ENCODE results near the gene GJA4. TPM values are rescaled to one million over a fixed set of nuclear protein-coding genes. Genes with fewer than 3 reads are reported as not detected.

GJA4 gene
- total RNA-seq, 1 donor from 2014 or later: 21.4 TPM

DNA sequence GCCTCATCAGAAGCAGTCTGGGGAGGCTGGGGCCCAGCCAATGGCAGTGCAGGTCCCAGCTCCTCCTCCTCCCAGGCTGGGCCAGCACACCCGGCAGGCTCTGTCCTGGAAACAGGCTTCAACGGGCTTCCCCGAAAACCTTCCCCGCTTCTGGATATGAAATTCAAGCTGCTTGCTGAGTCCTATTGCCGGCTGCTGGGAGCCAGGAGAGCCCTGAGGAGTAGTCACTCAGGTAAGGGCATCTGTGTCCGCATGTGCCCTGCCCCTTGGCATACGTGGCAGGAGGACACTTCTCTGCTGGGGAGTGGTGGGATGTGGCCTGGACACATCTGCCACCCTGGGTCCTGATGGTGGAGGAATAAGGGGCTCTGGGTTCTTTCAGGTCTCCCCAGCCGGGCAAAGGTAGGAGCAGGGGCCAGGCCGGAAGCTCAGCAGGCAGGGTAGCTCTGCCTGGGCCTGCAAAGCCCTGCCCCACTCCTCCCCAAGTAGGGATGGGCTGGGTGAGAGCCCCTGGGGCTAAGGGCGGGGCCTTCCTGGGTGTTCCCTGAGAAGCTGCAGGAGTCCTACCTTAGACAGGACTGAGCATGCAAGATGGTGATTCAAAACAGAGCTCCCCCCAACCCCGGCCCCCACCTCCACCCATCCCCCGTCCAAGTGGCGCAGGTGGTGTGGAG lies 37.7 kb upstream of the GJA4 start, which contains the start of gene GJB5:
Gene GJB5 (plus strand): TSS at position 84 of the 674 bp plus-strand sequence. CDS start 2,284 bp downstream, outside the sequence.
- Histone ChIP-seq H3K27ac (ENCODE audit: low read depth, low read length) (no peak within 1 kb of the TSS), H3K4me1 (ENCODE audit: control insufficient read depth in 3 of 3, insufficient read depth in 3 of 3, low read length in 3 of 3) (no peaks in the 10 kb centered on the region), H3K4me3 (ENCODE audit: low read length in 3 of 3) (no peak within 1 kb of the TSS), H3K36me3 (ENCODE audit: control insufficient read depth in 3 of 3, insufficient read depth in 3 of 3, low read length in 3 of 3) (no peaks in the 10 kb centered on the region), H3K27me3 (ENCODE audit: control insufficient read depth in 3 of 3, insufficient read depth in 3 of 3, low read length in 3 of 3) (peaks cover 0 to 10% (median 3%) of the 10 kb centered on the region in 3 donors), H3K9ac (ENCODE audit: low read depth in 1 of 3, low read length in 3 of 3) (no peak within 1 kb of the TSS), H3K9me3 (ENCODE audit: control insufficient read depth in 3 of 3, low read length in 3 of 3) (no peaks in the 10 kb centered on the region)

DNA sequence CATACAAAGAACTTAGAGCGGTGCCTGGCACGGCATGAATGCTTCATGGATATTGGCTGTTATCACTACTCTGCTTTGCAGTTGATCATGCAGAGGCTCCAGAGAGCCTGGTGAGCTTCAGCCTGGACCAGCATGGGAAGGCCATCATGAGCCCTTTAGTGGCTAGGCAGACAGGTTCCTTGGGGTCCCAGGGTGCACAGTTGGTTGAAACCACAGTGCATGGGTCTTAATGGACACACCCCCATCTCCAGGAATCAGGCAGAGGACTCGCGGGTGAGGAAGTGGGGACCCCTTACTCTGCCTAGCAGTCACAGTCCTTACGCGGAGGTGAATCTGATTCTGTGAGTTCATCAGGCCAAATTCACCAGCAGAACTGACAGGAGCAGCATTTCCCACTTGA lies 36.8 kb upstream of the GJA4 start:
- H3K9me3 ChIP-seq (ENCODE audit: control insufficient read depth in 3 of 3, low read length in 3 of 3): no peaks in the 10 kb centered on the region
- peaks cover 0 to 10% (median 3%) of the 10 kb centered on the region in 3 donors for H3K27me3 ChIP-seq (ENCODE audit: control insufficient read depth in 3 of 3, insufficient read depth in 3 of 3, low read length in 3 of 3)
- no peak overlapping the region for H3K9ac ChIP-seq (ENCODE audit: low read depth in 1 of 3, low read length in 3 of 3)
- no peaks in the 10 kb centered on the region for H3K4me1 ChIP-seq (ENCODE audit: control insufficient read depth in 3 of 3, insufficient read depth in 3 of 3, low read length in 3 of 3)
- H3K36me3 ChIP-seq (ENCODE audit: control insufficient read depth in 3 of 3, insufficient read depth in 3 of 3, low read length in 3 of 3): no peaks in the 10 kb centered on the region
- no peak overlapping the region for H3K4me3 ChIP-seq (ENCODE audit: low read length in 3 of 3)
- H3K27ac ChIP-seq (ENCODE audit: low read depth, low read length): no peak overlapping the region

DNA sequence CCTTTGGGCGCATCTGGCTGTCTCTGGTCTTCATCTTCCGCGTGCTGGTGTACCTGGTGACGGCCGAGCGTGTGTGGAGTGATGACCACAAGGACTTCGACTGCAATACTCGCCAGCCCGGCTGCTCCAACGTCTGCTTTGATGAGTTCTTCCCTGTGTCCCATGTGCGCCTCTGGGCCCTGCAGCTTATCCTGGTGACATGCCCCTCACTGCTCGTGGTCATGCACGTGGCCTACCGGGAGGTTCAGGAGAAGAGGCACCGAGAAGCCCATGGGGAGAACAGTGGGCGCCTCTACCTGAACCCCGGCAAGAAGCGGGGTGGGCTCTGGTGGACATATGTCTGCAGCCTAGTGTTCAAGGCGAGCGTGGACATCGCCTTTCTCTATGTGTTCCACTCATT lies 35.4 kb upstream of the GJA4 start:
- no peak overlapping the region for H3K9ac ChIP-seq (ENCODE audit: low read depth in 1 of 3, low read length in 3 of 3)
- H3K27ac ChIP-seq (ENCODE audit: low read depth, low read length): no peak overlapping the region

DNA sequence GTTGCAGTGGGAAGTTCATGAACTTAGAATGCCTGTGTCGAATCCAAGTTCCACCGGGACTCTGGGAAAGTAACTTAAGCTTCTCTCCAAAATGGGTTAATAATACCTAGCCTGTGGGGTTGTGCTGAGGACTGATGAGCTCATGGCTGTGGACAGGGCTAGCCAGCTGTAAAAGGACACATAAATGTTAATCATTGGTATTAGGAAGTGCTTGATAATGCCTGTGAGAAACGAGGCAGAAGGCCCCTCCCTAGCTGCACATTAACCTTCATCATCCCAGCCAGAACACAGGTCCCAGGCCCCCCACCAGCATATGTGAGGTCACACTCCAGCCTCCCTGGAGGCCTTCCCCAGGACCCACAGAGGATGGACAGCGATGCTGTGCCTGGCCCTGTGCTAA lies 34.0 kb upstream of the GJA4 start:
- Histone ChIP-seq H3K4me1 (ENCODE audit: control insufficient read depth in 3 of 3, insufficient read depth in 3 of 3, low read length in 3 of 3) (no peaks in the 10 kb centered on the region), H3K9me3 (ENCODE audit: control insufficient read depth in 3 of 3, low read length in 3 of 3) (no peaks in the 10 kb centered on the region), H3K36me3 (ENCODE audit: control insufficient read depth in 3 of 3, insufficient read depth in 3 of 3, low read length in 3 of 3) (no peaks in the 10 kb centered on the region), H3K9ac (ENCODE audit: low read depth in 1 of 3, low read length in 3 of 3) (no peak overlapping the region), H3K27ac (ENCODE audit: low read depth, low read length) (no peak overlapping the region), H3K27me3 (ENCODE audit: control insufficient read depth in 3 of 3, insufficient read depth in 3 of 3, low read length in 3 of 3) (peaks cover 0 to 13% (median 10%) of the 10 kb centered on the region in 3 donors), H3K4me3 (ENCODE audit: low read length in 3 of 3) (no peak overlapping the region)

More for the DNA sequence above, 35.4 kb upstream of the GJA4 start:
- Histone ChIP-seq H3K27me3 (ENCODE audit: control insufficient read depth in 3 of 3, insufficient read depth in 3 of 3, low read length in 3 of 3) (peaks cover 0 to 10% (median 6%) of the 10 kb centered on the region in 3 donors), H3K4me3 (ENCODE audit: low read length in 3 of 3) (no peak overlapping the region), H3K9me3 (ENCODE audit: control insufficient read depth in 3 of 3, low read length in 3 of 3) (no peaks in the 10 kb centered on the region), H3K36me3 (ENCODE audit: control insufficient read depth in 3 of 3, insufficient read depth in 3 of 3, low read length in 3 of 3) (no peaks in the 10 kb centered on the region), H3K4me1 (ENCODE audit: control insufficient read depth in 3 of 3, insufficient read depth in 3 of 3, low read length in 3 of 3) (no peaks in the 10 kb centered on the region)

DNA sequence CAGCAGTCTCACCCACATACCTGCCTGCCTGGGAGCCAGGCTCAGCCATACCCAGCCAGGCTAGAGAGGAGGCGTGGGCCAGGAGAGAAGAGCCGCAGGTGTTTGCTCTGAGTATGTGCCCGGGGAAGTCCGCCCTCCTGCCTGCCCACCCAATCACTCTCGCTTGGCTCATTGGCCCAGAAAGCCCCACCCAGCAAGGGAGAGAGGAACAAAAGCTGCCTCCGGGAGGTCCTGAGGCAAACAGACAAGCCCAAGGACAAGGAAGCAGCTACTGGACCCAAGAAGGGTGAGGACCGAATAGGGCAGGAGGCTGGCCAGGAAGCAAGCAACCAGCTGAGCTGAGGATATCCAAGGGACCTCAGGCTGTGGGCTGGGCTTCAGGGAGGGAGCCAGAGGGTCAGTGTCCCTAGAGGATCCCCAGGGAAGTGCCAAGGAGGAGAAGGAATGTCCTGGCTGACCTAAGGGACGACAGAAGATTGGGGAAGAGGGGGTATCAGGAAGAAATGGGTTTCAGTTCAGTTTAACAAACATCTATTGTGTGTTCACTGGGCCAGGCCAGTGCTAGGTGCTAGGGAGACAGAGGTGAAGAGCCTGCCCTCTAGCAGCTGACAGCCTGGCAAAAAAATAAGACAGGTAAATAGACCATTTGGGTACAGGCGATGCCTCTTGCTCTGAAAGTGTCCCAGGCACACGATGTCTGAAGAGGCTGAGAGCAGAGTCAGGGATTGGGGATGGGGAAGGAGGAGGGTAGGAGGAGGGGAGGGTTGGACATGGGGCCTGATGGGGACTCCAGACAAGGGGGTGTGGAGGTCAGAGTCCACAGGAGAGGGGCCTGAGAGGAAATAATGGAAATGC lies 33.1 kb upstream of the GJA4 start, which contains the start of gene GJB4:
Gene GJB4 (plus strand): TSS at position 238 of the 855 bp plus-strand sequence. CDS start 1,515 bp downstream, outside the sequence.
- no peak within 1 kb of the TSS for H3K4me3 ChIP-seq (ENCODE audit: low read length in 3 of 3)
- no peaks in the 10 kb centered on the region for H3K36me3 ChIP-seq (ENCODE audit: control insufficient read depth in 3 of 3, insufficient read depth in 3 of 3, low read length in 3 of 3)
- no peaks in the 10 kb centered on the region for H3K9me3 ChIP-seq (ENCODE audit: control insufficient read depth in 3 of 3, low read length in 3 of 3)
- peaks cover 0 to 14% (median 14%) of the 10 kb centered on the region in 3 donors for H3K27me3 ChIP-seq (ENCODE audit: control insufficient read depth in 3 of 3, insufficient read depth in 3 of 3, low read length in 3 of 3)
- H3K27ac ChIP-seq (ENCODE audit: low read depth, low read length): no peak within 1 kb of the TSS
- no peak within 1 kb of the TSS for H3K9ac ChIP-seq (ENCODE audit: low read depth in 1 of 3, low read length in 3 of 3)
- H3K4me1 ChIP-seq (ENCODE audit: control insufficient read depth in 3 of 3, insufficient read depth in 3 of 3, low read length in 3 of 3): no peaks in the 10 kb centered on the region

DNA sequence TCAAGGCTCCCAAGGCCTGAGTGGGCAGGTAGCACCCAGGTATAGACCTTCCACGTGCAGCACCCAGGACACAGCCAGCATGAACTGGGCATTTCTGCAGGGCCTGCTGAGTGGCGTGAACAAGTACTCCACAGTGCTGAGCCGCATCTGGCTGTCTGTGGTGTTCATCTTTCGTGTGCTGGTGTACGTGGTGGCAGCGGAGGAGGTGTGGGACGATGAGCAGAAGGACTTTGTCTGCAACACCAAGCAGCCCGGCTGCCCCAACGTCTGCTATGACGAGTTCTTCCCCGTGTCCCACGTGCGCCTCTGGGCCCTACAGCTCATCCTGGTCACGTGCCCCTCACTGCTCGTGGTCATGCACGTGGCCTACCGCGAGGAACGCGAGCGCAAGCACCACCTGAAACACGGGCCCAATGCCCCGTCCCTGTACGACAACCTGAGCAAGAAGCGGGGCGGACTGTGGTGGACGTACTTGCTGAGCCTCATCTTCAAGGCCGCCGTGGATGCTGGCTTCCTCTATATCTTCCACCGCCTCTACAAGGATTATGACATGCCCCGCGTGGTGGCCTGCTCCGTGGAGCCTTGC lies 31.5 kb upstream of the GJA4 start:
- Histone ChIP-seq H3K27ac (ENCODE audit: low read depth, low read length) (no peak overlapping the region), H3K9ac (ENCODE audit: low read depth in 1 of 3, low read length in 3 of 3) (no peak overlapping the region), H3K4me1 (ENCODE audit: control insufficient read depth in 3 of 3, insufficient read depth in 3 of 3, low read length in 3 of 3) (no peaks in the 10 kb centered on the region), H3K36me3 (ENCODE audit: control insufficient read depth in 3 of 3, insufficient read depth in 3 of 3, low read length in 3 of 3) (no peaks in the 10 kb centered on the region), H3K27me3 (ENCODE audit: control insufficient read depth in 3 of 3, insufficient read depth in 3 of 3, low read length in 3 of 3) (peaks cover 0 to 20% (median 14%) of the 10 kb centered on the region in 3 donors), H3K9me3 (ENCODE audit: control insufficient read depth in 3 of 3, low read length in 3 of 3) (no peaks in the 10 kb centered on the region), H3K4me3 (ENCODE audit: low read length in 3 of 3) (no peak overlapping the region)

DNA sequence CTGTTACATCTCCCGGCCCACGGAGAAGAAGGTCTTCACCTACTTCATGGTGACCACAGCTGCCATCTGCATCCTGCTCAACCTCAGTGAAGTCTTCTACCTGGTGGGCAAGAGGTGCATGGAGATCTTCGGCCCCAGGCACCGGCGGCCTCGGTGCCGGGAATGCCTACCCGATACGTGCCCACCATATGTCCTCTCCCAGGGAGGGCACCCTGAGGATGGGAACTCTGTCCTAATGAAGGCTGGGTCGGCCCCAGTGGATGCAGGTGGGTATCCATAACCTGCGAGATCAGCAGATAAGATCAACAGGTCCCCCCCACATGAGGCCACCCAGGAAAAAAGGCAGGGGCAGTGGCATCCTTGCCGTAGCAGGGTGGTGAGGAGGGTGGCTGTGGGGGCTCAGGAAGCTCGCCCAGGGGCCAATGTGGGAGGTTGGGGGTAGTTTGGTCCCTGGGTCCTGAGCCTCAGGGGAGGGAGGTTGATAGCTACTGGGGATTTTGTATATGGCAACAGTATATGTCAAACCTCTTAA lies 31.0 kb upstream of the GJA4 start:
- Histone ChIP-seq H3K27me3 (ENCODE audit: control insufficient read depth in 3 of 3, insufficient read depth in 3 of 3, low read length in 3 of 3) (peaks cover 0 to 20% (median 14%) of the 10 kb centered on the region in 3 donors), H3K9ac (ENCODE audit: low read depth in 1 of 3, low read length in 3 of 3) (no peak overlapping the region), H3K9me3 (ENCODE audit: control insufficient read depth in 3 of 3, low read length in 3 of 3) (no peaks in the 10 kb centered on the region), H3K4me3 (ENCODE audit: low read length in 3 of 3) (no peak overlapping the region), H3K4me1 (ENCODE audit: control insufficient read depth in 3 of 3, insufficient read depth in 3 of 3, low read length in 3 of 3) (no peaks in the 10 kb centered on the region), H3K27ac (ENCODE audit: low read depth, low read length) (no peak overlapping the region), H3K36me3 (ENCODE audit: control insufficient read depth in 3 of 3, insufficient read depth in 3 of 3, low read length in 3 of 3) (no peaks in the 10 kb centered on the region)

DNA sequence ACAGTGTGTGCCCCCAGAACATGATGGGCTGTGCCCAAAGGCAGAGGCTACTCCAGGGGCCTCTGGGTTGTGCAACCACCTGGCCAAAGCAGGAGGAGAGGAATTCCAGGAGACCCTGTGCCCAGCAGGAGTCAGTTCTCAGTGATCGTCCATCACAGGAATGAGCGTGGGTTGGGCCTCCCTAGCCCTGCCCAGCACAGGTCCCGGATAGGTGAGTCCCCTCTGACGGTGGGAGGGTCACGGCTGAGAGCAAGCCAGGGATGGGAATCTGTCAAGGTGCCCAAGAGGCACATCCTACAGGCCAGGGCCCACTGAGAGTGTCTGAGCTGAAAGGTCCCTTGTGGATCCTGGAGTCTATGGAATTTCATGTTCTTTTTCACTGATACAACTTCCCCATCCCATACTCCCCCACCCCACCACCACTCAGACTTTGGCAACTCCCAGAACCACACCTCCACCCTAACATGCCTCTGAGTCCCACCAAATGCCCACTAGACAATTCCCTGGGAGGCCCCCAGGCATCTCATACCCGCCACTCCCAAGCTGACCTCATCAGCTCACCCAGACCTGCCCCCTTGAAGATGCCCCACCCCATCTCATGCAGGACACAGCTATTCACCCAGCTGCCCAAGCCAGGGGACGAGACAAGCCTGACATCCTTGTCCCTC lies 30.2 kb upstream of the GJA4 start:
- H3K4me3 ChIP-seq (ENCODE audit: low read length in 3 of 3): no peak overlapping the region
- no peaks in the 10 kb centered on the region for H3K4me1 ChIP-seq (ENCODE audit: control insufficient read depth in 3 of 3, insufficient read depth in 3 of 3, low read length in 3 of 3)
- H3K27ac ChIP-seq (ENCODE audit: low read depth, low read length): no peak overlapping the region
- no peaks in the 10 kb centered on the region for H3K36me3 ChIP-seq (ENCODE audit: control insufficient read depth in 3 of 3, insufficient read depth in 3 of 3, low read length in 3 of 3)
- H3K9me3 ChIP-seq (ENCODE audit: control insufficient read depth in 3 of 3, low read length in 3 of 3): no peaks in the 10 kb centered on the region
- H3K27me3 ChIP-seq (ENCODE audit: control insufficient read depth in 3 of 3, insufficient read depth in 3 of 3, low read length in 3 of 3): peaks cover 0 to 20% (median 14%) of the 10 kb centered on the region in 3 donors
- H3K9ac ChIP-seq (ENCODE audit: low read depth in 1 of 3, low read length in 3 of 3): no peak overlapping the region

DNA sequence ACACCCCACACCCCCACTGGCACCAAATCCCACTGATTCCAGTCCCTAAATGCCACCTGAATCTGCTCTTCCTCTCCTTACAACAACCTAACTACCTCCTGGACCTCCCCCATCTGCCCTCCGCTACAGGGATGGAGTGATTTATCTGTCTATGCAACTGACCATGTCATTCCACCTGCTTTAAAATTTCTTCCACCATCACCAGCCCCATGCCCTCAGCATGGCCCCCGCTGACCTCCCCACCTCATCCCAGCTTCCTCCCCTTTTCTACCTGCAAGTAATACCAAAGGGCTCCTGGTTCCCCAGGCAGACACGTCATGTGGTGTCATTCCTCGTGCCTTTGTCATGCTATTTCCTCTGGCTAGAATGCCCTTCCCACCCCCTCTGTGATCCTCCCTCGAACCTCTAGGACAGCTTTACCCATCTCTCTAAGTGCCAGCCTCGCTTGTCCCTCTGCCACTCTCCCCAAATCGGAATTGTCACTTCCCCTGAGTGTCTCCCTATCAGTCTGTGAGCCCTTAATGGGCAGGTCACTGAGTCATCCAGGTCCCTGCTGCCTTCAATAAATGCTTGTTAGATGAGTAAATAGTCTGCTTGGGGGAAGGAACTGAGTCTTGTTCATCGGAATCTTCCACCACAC lies 29.5 kb upstream of the GJA4 start:
- no peak overlapping the region for H3K27ac ChIP-seq (ENCODE audit: low read depth, low read length)
- no peaks in the 10 kb centered on the region for H3K4me1 ChIP-seq (ENCODE audit: control insufficient read depth in 3 of 3, insufficient read depth in 3 of 3, low read length in 3 of 3)
- no peak overlapping the region for H3K9ac ChIP-seq (ENCODE audit: low read depth in 1 of 3, low read length in 3 of 3)
- H3K36me3 ChIP-seq (ENCODE audit: control insufficient read depth in 3 of 3, insufficient read depth in 3 of 3, low read length in 3 of 3): no peaks in the 10 kb centered on the region
- H3K27me3 ChIP-seq (ENCODE audit: control insufficient read depth in 3 of 3, insufficient read depth in 3 of 3, low read length in 3 of 3): peaks cover 0 to 23% (median 14%) of the 10 kb centered on the region in 3 donors
- H3K4me3 ChIP-seq (ENCODE audit: low read length in 3 of 3): no peak overlapping the region
- no peaks in the 10 kb centered on the region for H3K9me3 ChIP-seq (ENCODE audit: control insufficient read depth in 3 of 3, low read length in 3 of 3)
